Esophagus muscularis mucosa (tissue), 4 donors: ENCODE results near the gene ZNF560.

Experiments
- EP300 ChIP-seq: sonication (generic); formaldehyde crosslinking; IDR thresholded peaks from one replicate; pipeline ENCODE4 v1.6.1; 2017; ENCODE audit warnings: antibody characterized with exemption
- POLR2A ChIP-seq: fragments of 450-650 bp; IDR thresholded peaks from one replicate; pipeline ENCODE4 v1.6.1; 2017; ENCODE audit warnings: antibody characterized with exemption, moderate library complexity, mild to moderate bottlenecking, low read depth
- POLR2AphosphoS5 ChIP-seq, 2 donors: sonication (generic); formaldehyde crosslinking; IDR thresholded peaks; one replicate each; pipeline ENCODE4 v1.6.1; 2017; ENCODE audit warnings: antibody characterized with exemption in 2 of 2
- TF ChIP-seq, protein P1 (sequence below), 3 experiments: fragments of 200-600 bp in 2 of 3; fragments of 450-650 bp in 1 of 3; sonication (generic) in 2 of 3; IDR thresholded peaks; one replicate each; pipeline ENCODE4 v1.5.1; 2017 to 2019; ENCODE audit warnings: antibody characterized with exemption in 3 of 3, mild to moderate bottlenecking in 2 of 3, moderate library complexity in 1 of 3

- TF ChIP-seq, protein P1, sequence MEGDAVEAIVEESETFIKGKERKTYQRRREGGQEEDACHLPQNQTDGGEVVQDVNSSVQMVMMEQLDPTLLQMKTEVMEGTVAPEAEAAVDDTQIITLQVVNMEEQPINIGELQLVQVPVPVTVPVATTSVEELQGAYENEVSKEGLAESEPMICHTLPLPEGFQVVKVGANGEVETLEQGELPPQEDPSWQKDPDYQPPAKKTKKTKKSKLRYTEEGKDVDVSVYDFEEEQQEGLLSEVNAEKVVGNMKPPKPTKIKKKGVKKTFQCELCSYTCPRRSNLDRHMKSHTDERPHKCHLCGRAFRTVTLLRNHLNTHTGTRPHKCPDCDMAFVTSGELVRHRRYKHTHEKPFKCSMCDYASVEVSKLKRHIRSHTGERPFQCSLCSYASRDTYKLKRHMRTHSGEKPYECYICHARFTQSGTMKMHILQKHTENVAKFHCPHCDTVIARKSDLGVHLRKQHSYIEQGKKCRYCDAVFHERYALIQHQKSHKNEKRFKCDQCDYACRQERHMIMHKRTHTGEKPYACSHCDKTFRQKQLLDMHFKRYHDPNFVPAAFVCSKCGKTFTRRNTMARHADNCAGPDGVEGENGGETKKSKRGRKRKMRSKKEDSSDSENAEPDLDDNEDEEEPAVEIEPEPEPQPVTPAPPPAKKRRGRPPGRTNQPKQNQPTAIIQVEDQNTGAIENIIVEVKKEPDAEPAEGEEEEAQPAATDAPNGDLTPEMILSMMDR (IDR thresholded peaks at IDR 0.05) = peak; percentile 20 to 51 (median 39)
- TF ChIP-seq POLR2A = no peak
- TF ChIP-seq EP300 = no peak
- no peak for TF ChIP-seq POLR2AphosphoS5 (IDR thresholded peaks at IDR 0.05)
These were observed 66.9 kb downstream of the ZNF560 start for GRCh38 chr19:9431475-9431874.
